Transverse colon (tissue), 4 donors: Measurements from ENCODE around the gene CYP4F3. TPM values are rescaled to one million over a fixed set of nuclear protein-coding genes. Genes with fewer than 3 reads are reported as not detected.

Experiments used
- DNase-seq: peaks from one replicate; pipeline ENCODE4 v3.0.0-alpha.2; 2019
- H3K27ac ChIP-seq, 4 donors: fragments of 200-600 bp; sonication (generic); 2 replicates each; pipeline ENCODE4 v1.5.1; 2016 to 2018; ENCODE audit warnings: inconsistent platforms in 4 of 4
- H3K27me3 ChIP-seq: fragments of 200-600 bp; sonication (generic); 2 replicates; pipeline ENCODE4 v1.5.1; 2017; ENCODE audit warnings: inconsistent platforms
- H3K36me3 ChIP-seq, 4 donors: fragments of 200-600 bp; sonication (generic); 2 replicates each; pipeline ENCODE4 v1.5.1; 2017 to 2019; ENCODE audit warnings: inconsistent platforms in 4 of 4
- H3K4me1 ChIP-seq, 4 donors: fragments of 200-600 bp; sonication (generic); 2 replicates each; pipeline ENCODE4 v1.5.1; 2017 to 2020; ENCODE audit warnings: inconsistent platforms in 4 of 4
- H3K4me3 ChIP-seq, 4 donors: fragments of 200-600 bp; sonication (generic); 1 replicate in 1 of 4; 2 replicates in 3 of 4; pipeline versions ENCODE4 v1.5.1 to v1.6.1; 2017 to 2019; ENCODE audit warnings: inconsistent platforms in 4 of 4
- H3K9me3 ChIP-seq, 2 donors: fragments of 200-600 bp; sonication (generic); 2 replicates each; pipeline ENCODE4 v1.5.1; 2017 to 2019; ENCODE audit warnings: inconsistent platforms in 2 of 2
- EP300 ChIP-seq: sonication (generic); formaldehyde crosslinking; IDR thresholded peaks from one replicate; pipeline ENCODE4 v1.6.1; 2017; ENCODE audit warnings: antibody characterized with exemption, low read depth
- POLR2A ChIP-seq: fragments of 450-650 bp; IDR thresholded peaks from one replicate; pipeline ENCODE4 v1.6.1; 2016; ENCODE audit warnings: antibody characterized with exemption, mild to moderate bottlenecking, moderate library complexity
- POLR2AphosphoS5 ChIP-seq, 3 donors: sonication (generic); formaldehyde crosslinking; IDR thresholded peaks; one replicate each; pipeline ENCODE4 v1.6.1; 2016; ENCODE audit warnings: antibody characterized with exemption in 3 of 3
- WGBS, 2 donors: methylation state at CpG; one replicate each; pipeline ENCODE4 v1.1.5; 2018; ENCODE audit warnings: low coverage in 1 of 2; 5-methylcytosine and 5-hydroxymethylcytosine counted together
- in situ Hi-C, 4 donors: fragments of 200-750 bp; cut with MboI; loops; one replicate each; pipeline versions ENCODE4 v1.15.0 to v1.15.1; 2017; ENCODE audit warnings: low sequenced_read_pairs in 3 of 4, low pct_ligation_motif_present in 1 of 4, low pct_unique_long_range_greater_than_20kb in 1 of 4
- intact Hi-C: fragments of 100-400 bp; cut with DNase I; formaldehyde crosslinking; loops from one replicate; pipeline ENCODE4 v1.15.1; 2023; ENCODE audit warnings: low total_unique reads
- total RNA-seq, 4 donors: library from RNA; depleted of rRNA; stranded (reverse); fragments of >200 nt; gene quantifications; one replicate each; pipeline ENCODE4 v1.1.0, GENCODE V29; 2016
- TF ChIP-seq, protein P1 (sequence below), 5 experiments: fragments of 200-600 bp in 3 of 5; fragments of 450-650 bp in 2 of 5; sonication (generic) in 3 of 5; IDR thresholded peaks; 1 replicate in 2 of 5; 2 replicates in 3 of 5; pipeline ENCODE4 v1.5.1; 2016 to 2017; ENCODE audit warnings: antibody characterized with exemption in 5 of 5, inconsistent platforms in 3 of 5, mild to moderate bottlenecking in 2 of 5, moderate library complexity in 1 of 5

Gene CYP4F3
- total RNA-seq, 4 donors from 2014 or later: 12.4 to 22.7 (median 16.2) TPM

DNA sequence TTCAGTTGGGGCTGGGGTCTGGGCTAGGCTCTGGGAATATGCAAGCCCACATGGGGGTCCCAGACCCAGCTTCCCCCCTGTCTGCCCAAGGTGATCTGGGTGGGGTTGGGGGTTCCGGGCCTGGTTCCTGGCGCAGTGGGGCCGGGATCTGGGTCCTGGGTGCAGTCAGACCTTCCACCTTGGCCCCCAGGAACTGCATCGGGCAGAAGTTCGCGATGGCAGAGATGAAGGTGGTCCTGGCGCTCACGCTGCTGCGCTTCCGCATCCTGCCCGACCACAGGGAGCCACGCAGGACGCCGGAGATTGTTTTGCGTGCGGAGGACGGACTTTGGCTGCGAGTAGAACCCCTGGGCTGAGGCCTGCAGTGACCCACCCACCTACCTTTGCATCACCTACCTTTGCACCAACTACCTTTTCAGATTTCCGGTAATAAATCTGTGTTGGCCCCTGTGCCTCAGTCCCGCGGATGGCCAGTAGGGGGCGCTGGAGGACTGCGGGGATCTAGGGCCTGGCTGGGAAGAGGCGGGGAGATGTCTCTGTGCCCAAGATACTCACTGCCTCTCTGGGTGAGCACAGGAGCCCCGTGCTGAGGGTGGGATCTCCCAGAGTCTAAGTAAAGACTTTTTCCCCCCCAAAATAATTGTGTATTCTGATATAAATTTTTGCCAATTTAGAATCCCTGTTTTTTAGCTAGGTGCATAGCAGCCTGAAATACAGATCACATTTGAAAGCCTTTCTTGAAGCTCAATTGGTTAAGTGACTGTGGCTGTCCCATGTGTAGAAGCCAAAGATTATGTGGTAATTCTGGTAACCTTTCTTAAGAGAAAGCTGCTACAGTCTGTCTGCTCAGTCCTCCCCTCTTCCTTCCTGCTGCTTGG is 11.5 kb upstream of the CYP4F3 start:
- Histone ChIP-seq H3K4me1 (peaks cover 0 to 4% (median 0%) of the 10 kb centered on the region in 4 donors), H3K27me3 (peaks cover 4% of the 10 kb centered on the region), H3K27ac (no peak overlapping the region), H3K36me3 (no peaks in the 10 kb centered on the region), H3K9me3 (no peaks in the 10 kb centered on the region), H3K4me3 (peak overlapping the region in 1 of 4 donors; percentile 6)
- TF ChIP-seq, protein P1, sequence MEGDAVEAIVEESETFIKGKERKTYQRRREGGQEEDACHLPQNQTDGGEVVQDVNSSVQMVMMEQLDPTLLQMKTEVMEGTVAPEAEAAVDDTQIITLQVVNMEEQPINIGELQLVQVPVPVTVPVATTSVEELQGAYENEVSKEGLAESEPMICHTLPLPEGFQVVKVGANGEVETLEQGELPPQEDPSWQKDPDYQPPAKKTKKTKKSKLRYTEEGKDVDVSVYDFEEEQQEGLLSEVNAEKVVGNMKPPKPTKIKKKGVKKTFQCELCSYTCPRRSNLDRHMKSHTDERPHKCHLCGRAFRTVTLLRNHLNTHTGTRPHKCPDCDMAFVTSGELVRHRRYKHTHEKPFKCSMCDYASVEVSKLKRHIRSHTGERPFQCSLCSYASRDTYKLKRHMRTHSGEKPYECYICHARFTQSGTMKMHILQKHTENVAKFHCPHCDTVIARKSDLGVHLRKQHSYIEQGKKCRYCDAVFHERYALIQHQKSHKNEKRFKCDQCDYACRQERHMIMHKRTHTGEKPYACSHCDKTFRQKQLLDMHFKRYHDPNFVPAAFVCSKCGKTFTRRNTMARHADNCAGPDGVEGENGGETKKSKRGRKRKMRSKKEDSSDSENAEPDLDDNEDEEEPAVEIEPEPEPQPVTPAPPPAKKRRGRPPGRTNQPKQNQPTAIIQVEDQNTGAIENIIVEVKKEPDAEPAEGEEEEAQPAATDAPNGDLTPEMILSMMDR (IDR thresholded peaks at IDR 0.05): peak; percentile 97 to 99 (median 99)
- TF ChIP-seq POLR2AphosphoS5 (IDR thresholded peaks at IDR 0.05) (peak in 1 of 3 donors; percentile 5), EP300 (no peak)
- in situ Hi-C loops: loop anchor here (10.0 to 25.0 kb wide), 3 partner anchors 183 to 558 kb away; partner anchors contain the start of genes FAM32A (in 4 of the 4), AP1M1 (in 3 of the 4) and OR10H1 (in 2 of the 4)
- peak; percentile 92 for DNase-seq
- intact Hi-C loops: loop anchor here (2.0 to 10.0 kb wide), 2 partner anchors 186 to 556 kb away; partner anchors contain the start of genes FAM32A and OR10H1
- 0 to 17% methylated on average over 1 to 25 of the region's 25 CpGs for WGBS, 2 donors

DNA sequence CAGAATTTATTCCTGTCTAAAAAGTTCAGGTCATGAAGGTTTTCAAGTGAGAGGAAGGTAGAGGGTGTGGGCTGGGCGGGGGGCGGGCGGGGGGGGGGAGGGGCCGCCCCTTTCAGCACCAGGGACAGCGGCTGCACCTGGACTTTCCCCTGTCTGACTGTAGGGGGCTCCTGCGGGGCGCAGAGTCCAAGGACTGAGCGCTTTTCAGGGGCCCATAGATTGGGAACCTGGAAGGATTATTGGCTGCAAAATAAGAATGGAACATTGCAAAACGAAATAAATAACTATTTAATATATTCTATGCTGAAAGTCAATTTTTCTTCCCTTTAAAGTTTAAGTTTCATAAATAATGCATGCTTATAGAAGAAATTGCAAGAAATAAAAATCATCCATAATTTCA is 8.9 kb upstream of the CYP4F3 start:
- Histone ChIP-seq H3K9me3 (no peaks in the 10 kb centered on the region), H3K4me3 (no peak overlapping the region), H3K36me3 (no peaks in the 10 kb centered on the region), H3K27ac (no peak overlapping the region), H3K27me3 (peaks cover 4% of the 10 kb centered on the region), H3K4me1 (peaks cover 0 to 4% (median 0%) of the 10 kb centered on the region in 4 donors)
- no peak for TF ChIP-seq EP300
- TF ChIP-seq, protein P1 (IDR thresholded peaks at IDR 0.05): peak in 4 of 5 experiments; percentile 26 to 49 (median 41)
- intact Hi-C loops (loop anchor here (10.0 kb wide), 1 partner anchor 243 kb away; no protein-coding TSS in a partner anchor), in situ Hi-C loops (loop anchor here (25.0 kb wide), 2 partner anchors 180 to 555 kb away; partner anchors contain the start of genes AP1M1 (in 3 of the 4), FAM32A (in 3 of the 4) and OR10H1 (in 2 of the 4))
- peak; percentile 26 for DNase-seq
- 2 to 3% methylated on average over 4 to 9 of the region's 9 CpGs for WGBS, 2 donors

DNA sequence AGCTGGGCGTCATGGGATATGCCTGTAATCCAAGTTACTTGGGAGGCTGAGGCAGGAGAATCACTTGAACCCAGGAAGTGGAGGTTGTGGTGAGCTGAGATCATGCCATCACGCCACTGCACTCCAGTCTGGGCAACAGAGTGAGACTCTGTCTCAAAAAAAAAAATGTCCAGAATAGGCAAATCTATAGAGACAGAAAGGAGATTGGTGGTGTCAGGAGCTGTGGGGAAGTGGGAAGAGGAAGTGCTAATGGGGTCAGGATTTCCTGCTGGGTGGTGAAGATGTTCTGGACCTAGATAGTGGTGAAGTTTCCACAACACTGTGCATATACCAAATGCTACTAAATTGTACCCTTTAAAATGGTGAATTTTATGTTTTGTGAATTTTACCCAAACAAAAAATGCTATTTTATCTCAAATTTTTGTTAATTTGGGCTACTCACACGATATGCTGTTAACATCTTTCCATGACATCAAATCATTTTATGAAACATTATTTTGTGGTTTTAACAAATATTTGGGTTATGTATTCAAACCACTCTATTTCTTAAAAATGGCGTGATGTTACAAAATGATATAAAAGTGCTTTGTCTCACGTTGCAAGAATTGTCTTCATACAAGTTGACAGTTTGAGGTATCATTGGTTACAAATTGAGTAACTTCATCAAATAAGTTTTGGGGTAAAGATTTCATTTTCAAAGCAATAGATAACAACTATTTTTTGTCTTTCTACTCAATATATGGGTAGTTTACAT is 7.4 kb upstream of the CYP4F3 start:
- Histone ChIP-seq H3K4me3 (no peak overlapping the region), H3K36me3 (no peaks in the 10 kb centered on the region), H3K27me3 (peaks cover 4% of the 10 kb centered on the region), H3K27ac (no peak overlapping the region), H3K9me3 (no peaks in the 10 kb centered on the region), H3K4me1 (peaks cover 0 to 4% (median 0%) of the 10 kb centered on the region in 4 donors)
- TF ChIP-seq POLR2A (no peak), POLR2AphosphoS5 (IDR thresholded peaks at IDR 0.05) (no peak)
- TF ChIP-seq, protein P1 (IDR thresholded peaks at IDR 0.05): no peak
- 42 to 62% methylated on average over 3 to 5 of the region's 5 CpGs for WGBS, 2 donors
- in situ Hi-C loops (loop anchor here (25.0 kb wide), 2 partner anchors 179 to 554 kb away; partner anchors contain the start of genes AP1M1 (in 3 of the 4), FAM32A (in 3 of the 4) and OR10H1 (in 2 of the 4)), intact Hi-C loops (loop anchor here (10.0 kb wide), 1 partner anchor 242 kb away; no protein-coding TSS in a partner anchor)
- DNase-seq: no peak
